CD4-positive, alpha-beta T cell (primary cell): Measurements from ENCODE around the gene PPP1R13B. TPM values are rescaled to one million over a fixed set of nuclear protein-coding genes. Genes with fewer than 3 reads are reported as not detected.

Experiments used
- ATAC-seq: fragments of 200-7000 bp; cut with Tn5 transposase; one replicate; pipeline ENCODE4 v1.10.0; 2022; ENCODE audit warnings: mild to moderate bottlenecking; ENCODE audit not compliant: poor library complexity
- CTCF ChIA-PET: fragments of 350-600 bp; sonication (Branson Sonifier 250); formaldehyde crosslinking; loops from one replicate; lab custom pipeline; 2021; ENCODE audit warnings: antibody characterized with exemption, inconsistent platforms; lab: Charles Lee
- POLR2A ChIA-PET: fragments of 350-600 bp; sonication (Branson Sonifier 250); formaldehyde crosslinking; loops from one replicate; lab custom pipeline; 2021; ENCODE audit warnings: antibody characterized with exemption, inconsistent platforms; lab: Charles Lee
- DNase-seq, 14 experiments: peaks; one replicate each; pipeline ENCODE4 v3.0.0-alpha.2; 2013 to 2020; ENCODE audit warnings: mixed read lengths in 2 of 14
- H3K27ac ChIP-seq, 2 donors: one replicate each; pipeline versions ENCODE4 v1.5.1 to v1.7.0; 2013; ENCODE audit warnings: low read length in 2 of 2, low read depth in 1 of 2, mild to moderate bottlenecking in 1 of 2
- H3K27me3 ChIP-seq, 2 experiments: 1 replicate in 1 of 2; 2 replicates in 1 of 2; pipeline versions ENCODE4 v1.6.1 to v1.7.0; 2013; ENCODE audit warnings: low read length in 2 of 2, control low read depth in 1 of 2, mild to moderate bottlenecking in 1 of 2, moderate library complexity in 1 of 2; ENCODE audit not compliant: insufficient read depth in 2 of 2, control insufficient read depth in 1 of 2
- H3K36me3 ChIP-seq: one replicate; pipeline ENCODE4 v1.6.1; 2013; ENCODE audit warnings: low read length, control low read depth; ENCODE audit not compliant: insufficient read depth
- H3K4me1 ChIP-seq: one replicate; pipeline ENCODE4 v1.6.1; 2013; ENCODE audit warnings: low read length, control low read depth; ENCODE audit not compliant: insufficient read depth
- H3K4me3 ChIP-seq: one replicate; pipeline ENCODE4 v1.5.1; 2013; ENCODE audit warnings: mild to moderate bottlenecking, low read length, moderate library complexity
- H3K9me3 ChIP-seq, 2 experiments: 1 replicate in 1 of 2; 2 replicates in 1 of 2; pipeline versions ENCODE4 v1.6.1 to v1.7.0; 2013; ENCODE audit warnings: low read length in 2 of 2, mild to moderate bottlenecking in 2 of 2, control low read depth in 1 of 2, moderate library complexity in 1 of 2; ENCODE audit not compliant: control insufficient read depth in 1 of 2, insufficient read depth in 1 of 2
- H3K27ac Mint-ChIP-seq: one replicate; pipeline ENCODE4 v1.8.0; 2020; ENCODE audit warnings: mixed read lengths
- H3K27me3 Mint-ChIP-seq: one replicate; pipeline ENCODE4 v1.8.0; 2021; ENCODE audit warnings: mixed read lengths
- H3K36me3 Mint-ChIP-seq: one replicate; pipeline ENCODE4 v1.8.0; 2021; ENCODE audit warnings: low read depth, mixed read lengths
- H3K4me1 Mint-ChIP-seq: one replicate; pipeline ENCODE4 v1.8.0; 2021; ENCODE audit warnings: low read depth, mixed read lengths
- H3K4me3 Mint-ChIP-seq: one replicate; pipeline ENCODE4 v1.8.0; 2020; ENCODE audit warnings: mild to moderate bottlenecking, mixed read lengths
- H3K9me3 Mint-ChIP-seq: one replicate; pipeline ENCODE4 v1.8.0; 2020; ENCODE audit warnings: mixed read lengths
- intact Hi-C, 2 experiments: fragments of 100-400 bp; cut with DNase I in 1 of 2; cut with micrococcal nuclease in 1 of 2; formaldehyde crosslinking; loops; one replicate each; pipeline versions ENCODE4 v1.15.1 to v1.9.0; 2023 to 2025; cut with DNase I, micrococcal nuclease
- total RNA-seq, 174 experiments: library from RNA in 2 of 174; stranded (reverse) in 2 of 174; gene quantifications; one replicate each; pipeline ENCODE4 v1.2.3 and lab custom pipeline; 2021 to 2026
- TF ChIP-seq, protein P1 (sequence below): fragments of 200-600 bp; IDR thresholded peaks from one replicate; pipeline ENCODE4 v1.8.0; 2022; ENCODE audit warnings: antibody characterized with exemption, mild to moderate bottlenecking

The PPP1R13B gene
- total RNA-seq, 2 experiments from 2014 or later = 14.3 to 14.4 TPM

DNA sequence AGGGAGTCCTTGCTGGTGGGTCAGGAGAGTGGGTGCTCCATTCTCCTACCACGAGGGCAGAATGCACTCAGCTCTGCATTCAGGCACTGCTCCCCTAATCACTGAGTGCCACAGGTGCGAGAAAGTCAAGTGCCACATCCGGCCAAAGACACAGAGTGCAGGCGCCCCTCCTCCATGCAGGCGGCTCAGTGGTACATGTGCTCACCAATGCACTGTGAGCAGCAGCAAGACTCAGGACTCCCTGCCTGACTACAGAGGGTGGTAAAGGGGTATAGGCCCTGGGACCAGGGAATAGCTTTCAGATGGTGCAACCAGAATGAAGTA, 98.9 kb downstream of the PPP1R13B start:
- peaks cover 14% of the 10 kb centered on the region for H3K36me3 ChIP-seq
- H3K4me1 ChIP-seq = peaks cover 12% of the 10 kb centered on the region
- TF ChIP-seq, protein P1, sequence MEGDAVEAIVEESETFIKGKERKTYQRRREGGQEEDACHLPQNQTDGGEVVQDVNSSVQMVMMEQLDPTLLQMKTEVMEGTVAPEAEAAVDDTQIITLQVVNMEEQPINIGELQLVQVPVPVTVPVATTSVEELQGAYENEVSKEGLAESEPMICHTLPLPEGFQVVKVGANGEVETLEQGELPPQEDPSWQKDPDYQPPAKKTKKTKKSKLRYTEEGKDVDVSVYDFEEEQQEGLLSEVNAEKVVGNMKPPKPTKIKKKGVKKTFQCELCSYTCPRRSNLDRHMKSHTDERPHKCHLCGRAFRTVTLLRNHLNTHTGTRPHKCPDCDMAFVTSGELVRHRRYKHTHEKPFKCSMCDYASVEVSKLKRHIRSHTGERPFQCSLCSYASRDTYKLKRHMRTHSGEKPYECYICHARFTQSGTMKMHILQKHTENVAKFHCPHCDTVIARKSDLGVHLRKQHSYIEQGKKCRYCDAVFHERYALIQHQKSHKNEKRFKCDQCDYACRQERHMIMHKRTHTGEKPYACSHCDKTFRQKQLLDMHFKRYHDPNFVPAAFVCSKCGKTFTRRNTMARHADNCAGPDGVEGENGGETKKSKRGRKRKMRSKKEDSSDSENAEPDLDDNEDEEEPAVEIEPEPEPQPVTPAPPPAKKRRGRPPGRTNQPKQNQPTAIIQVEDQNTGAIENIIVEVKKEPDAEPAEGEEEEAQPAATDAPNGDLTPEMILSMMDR = no peak
- peak; percentile 99 for ATAC-seq
- H3K4me3 ChIP-seq = no peak overlapping the region
- H3K9me3 Mint-ChIP-seq = no peaks in the 10 kb centered on the region
- peak overlapping the region; percentile 89 for H3K27ac Mint-ChIP-seq
- CTCF ChIA-PET = interaction anchor here (0.6 kb wide), 1 partner anchor 68 kb away, joined by 3 read pairs; no protein-coding TSS in a partner anchor
- no peaks in the 10 kb centered on the region for H3K27me3 ChIP-seq
- H3K9me3 ChIP-seq = no peaks in the 10 kb centered on the region
- no peaks in the 10 kb centered on the region for H3K27me3 Mint-ChIP-seq
- intact Hi-C loops = no loop called here
- no peak overlapping the region for H3K4me3 Mint-ChIP-seq
- peak; percentile 20 to 76 (median 46) for DNase-seq
- peaks cover 33% of the 10 kb centered on the region for H3K36me3 Mint-ChIP-seq
- POLR2A ChIA-PET = interaction anchor here (0.5 to 1.2 kb wide), 3 partner anchors 12 to 33 kb away, joined by 3 read pairs; partner anchors contain the start of genes XRCC3 and ZFYVE21
- H3K4me1 Mint-ChIP-seq = peaks cover 11% of the 10 kb centered on the region
- no peak overlapping the region for H3K27ac ChIP-seq

DNA sequence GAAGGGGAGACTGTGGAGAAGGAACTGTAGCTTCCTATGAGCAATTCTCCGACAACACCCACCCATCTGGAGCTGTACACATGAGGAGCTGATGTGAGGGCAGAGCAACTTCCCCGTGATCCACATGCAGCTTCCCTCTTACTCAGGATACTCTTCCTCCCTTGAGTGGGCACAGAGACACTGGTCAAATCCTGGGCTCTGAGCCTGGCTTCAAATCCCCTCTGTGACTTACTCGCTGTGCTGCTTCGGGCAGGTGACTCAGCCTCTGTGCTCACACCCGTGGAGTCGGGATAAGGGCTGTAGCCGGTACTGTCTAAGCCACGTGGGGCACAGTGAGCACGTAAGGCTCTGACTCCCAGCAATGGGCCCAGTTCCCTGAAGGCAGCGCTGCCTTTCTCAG, 100.7 kb downstream of the PPP1R13B start:
- Histone ChIP-seq H3K4me1 (peaks cover 12% of the 10 kb centered on the region), H3K27ac (no peak overlapping the region), H3K36me3 (peaks cover 14% of the 10 kb centered on the region), H3K9me3 (no peaks in the 10 kb centered on the region), H3K4me3 (no peak overlapping the region), H3K27me3 (no peaks in the 10 kb centered on the region)
- CTCF ChIA-PET = no interaction called here
- no peak for ATAC-seq
- H3K27ac Mint-ChIP-seq = no peak overlapping the region
- H3K4me1 Mint-ChIP-seq = peaks cover 11% of the 10 kb centered on the region
- H3K4me3 Mint-ChIP-seq = no peak overlapping the region
- no peaks in the 10 kb centered on the region for H3K9me3 Mint-ChIP-seq
- no peak for DNase-seq
- intact Hi-C loops = no loop called here
- H3K36me3 Mint-ChIP-seq = peaks cover 33% of the 10 kb centered on the region
- POLR2A ChIA-PET = no interaction called here
- TF ChIP-seq, protein P1 = no peak
- H3K27me3 Mint-ChIP-seq = no peaks in the 10 kb centered on the region

DNA sequence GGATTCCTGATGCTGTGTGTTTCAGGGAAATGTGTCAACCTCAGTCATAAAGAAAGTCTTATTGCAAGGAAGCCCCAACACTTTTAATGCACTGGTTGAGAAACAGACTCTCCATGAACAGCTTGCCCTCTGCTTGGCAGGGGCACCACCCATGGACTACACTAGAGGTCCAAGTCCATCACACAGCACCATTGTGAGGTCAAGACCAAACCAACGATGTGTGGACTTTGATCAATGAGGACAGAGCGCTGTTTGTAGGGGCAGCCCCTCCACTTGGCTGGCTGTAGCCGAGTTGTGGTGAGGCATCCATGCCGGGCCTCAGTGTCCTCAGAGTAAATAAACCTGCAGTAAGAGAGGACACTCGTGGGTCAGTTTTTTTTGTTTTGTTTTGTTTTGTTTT, 102.0 kb downstream of the PPP1R13B start:
- no peak for ATAC-seq
- intact Hi-C loops = no loop called here
- H3K4me3 ChIP-seq = no peak overlapping the region
- TF ChIP-seq, protein P1 = no peak
- peaks cover 16% of the 10 kb centered on the region for H3K36me3 ChIP-seq
- H3K27me3 ChIP-seq = no peaks in the 10 kb centered on the region
- Mint-ChIP-seq H3K4me3 (no peak overlapping the region), H3K36me3 (peaks cover 37% of the 10 kb centered on the region), H3K4me1 (peaks cover 11% of the 10 kb centered on the region), H3K9me3 (no peaks in the 10 kb centered on the region), H3K27ac (no peak overlapping the region), H3K27me3 (no peaks in the 10 kb centered on the region)
- H3K27ac ChIP-seq = no peak overlapping the region
- H3K9me3 ChIP-seq = no peaks in the 10 kb centered on the region
- POLR2A ChIA-PET = no interaction called here
- no peak for DNase-seq
- CTCF ChIA-PET = no interaction called here
- peaks cover 12% of the 10 kb centered on the region for H3K4me1 ChIP-seq
